Spleen (tissue), 11 donors: ENCODE results near the gene MACROD2. TPM values are rescaled to one million over a fixed set of nuclear protein-coding genes. Genes with fewer than 3 reads are reported as not detected.

Experiments
- DNase-seq: peaks from one replicate; pipeline ENCODE4 v3.0.0-alpha.2; 2020
- H3K27ac ChIP-seq, 8 donors: fragments of 200-600 bp; sonication (generic) in 7 of 8; 1 replicate in 4 of 8; 2 replicates in 4 of 8; pipeline versions ENCODE4 v1.5.0 to v1.8.0; 2016 to 2021; ENCODE audit warnings: inconsistent platforms in 4 of 8, mild to moderate bottlenecking in 4 of 8, moderate library complexity in 1 of 8
- H3K27me3 ChIP-seq, 7 donors: fragments of 200-600 bp; sonication (generic) in 6 of 7; replicated peaks in 1 of 7; 1 replicate in 4 of 7; 2 replicates in 3 of 7; pipeline versions ENCODE4 v1.5.0 to v1.8.0; 2016 to 2021; ENCODE audit warnings: inconsistent platforms in 3 of 7, mild to moderate bottlenecking in 1 of 7
- H3K36me3 ChIP-seq, 6 donors: fragments of 200-600 bp; sonication (generic) in 5 of 6; 1 replicate in 4 of 6; 2 replicates in 2 of 6; pipeline versions ENCODE4 v1.5.0 to v1.8.0; 2016 to 2021; ENCODE audit warnings: inconsistent platforms in 2 of 6
- H3K4me1 ChIP-seq, 6 donors: fragments of 200-600 bp; sonication (generic) in 5 of 6; 1 replicate in 3 of 6; 2 replicates in 3 of 6; pipeline versions ENCODE4 v1.5.0 to v1.8.0; 2016 to 2021; ENCODE audit warnings: inconsistent platforms in 3 of 6
- H3K4me3 ChIP-seq, 8 donors: fragments of 200-600 bp; sonication (generic) in 7 of 8; 1 replicate in 4 of 8; 2 replicates in 4 of 8; pipeline versions ENCODE4 v1.5.0 to v1.8.0; 2016 to 2021; ENCODE audit warnings: inconsistent platforms in 4 of 8, mild to moderate bottlenecking in 4 of 8, moderate library complexity in 2 of 8
- H3K9me3 ChIP-seq, 8 donors: fragments of 200-600 bp; sonication (generic) in 7 of 8; 1 replicate in 4 of 8; 2 replicates in 4 of 8; pipeline versions ENCODE4 v1.5.0 to v1.8.0; 2016 to 2021; ENCODE audit warnings: inconsistent platforms in 4 of 8
- CTCF ChIP-seq, 11 experiments: fragments of 200-600 bp in 7 of 11; fragments of 450-650 bp in 4 of 11; sonication (generic) in 4 of 11; IDR thresholded peaks in 8 of 11; conservative IDR thresholded peaks in 3 of 11; 1 replicate in 7 of 11; 2 replicates in 4 of 11; pipeline versions ENCODE4 v1.4.0 to v1.8.0; 2016 to 2021; ENCODE audit warnings: antibody characterized with exemption in 11 of 11, inconsistent platforms in 4 of 11, mild to moderate bottlenecking in 1 of 11
- POLR2A ChIP-seq, 3 donors: fragments of 450-650 bp; IDR thresholded peaks; one replicate each; pipeline ENCODE4 v1.5.1; 2017; ENCODE audit warnings: antibody characterized with exemption in 3 of 3, mild to moderate bottlenecking in 1 of 3
- POLR2AphosphoS5 ChIP-seq, 3 donors: sonication (generic); formaldehyde crosslinking; IDR thresholded peaks; one replicate each; pipeline ENCODE4 v1.5.1; 2017; ENCODE audit warnings: antibody characterized with exemption in 3 of 3
- WGBS, 5 donors: extraction: QIAGEN DNeasy Blood & Tissue Kit in 3 of 5; methylation state at CpG; one replicate each; pipeline versions ENCODE4 v1.1.5 to v1.1.7; 2013 to 2018; 5-methylcytosine and 5-hydroxymethylcytosine counted together
- intact Hi-C: fragments of 100-400 bp; cut with DNase I; formaldehyde crosslinking; loops from one replicate; pipeline ENCODE4 v1.15.0; 2023; ENCODE audit warnings: low total_unique reads
- polyA plus RNA-seq, 3 donors: library from polyadenylated mRNA; stranded (reverse); fragments of 200-250 nt; gene quantifications; one replicate each; pipeline ENCODE4 v1.2.1, GENCODE V29; 2013
- total RNA-seq, 7 donors: library from RNA; depleted of rRNA in 3 of 7; stranded (reverse); fragments of >200 nt in 3 of 7; fragmentation: NEBNext Ultra II Directional in 4 of 7; extraction: Animal tissue kit (Norgen Biotek cat#: 25700) in 4 of 7; gene quantifications; one replicate each; pipeline versions ENCODE4 v1.1.0 to v1.2.1, GENCODE V29; 2016 to 2021
- donor health status: healthy with polysubstance abuse.
- donor health status: DM: no; HTN: no; CAD: no; lungs with moderate emphysema.
- donor health status: DM: no; HTN: no; CAD: no.
- donor health status: Bipolar disorder and iron deficiency.
- donor health status: healthy.
- donor health status: DM: no; HTN: no; CAD: no.
- donor health status: DM: yes; HTN: yes; CAD: no.

MACROD2 gene
- total and polyA plus RNA-seq, 10 donors: 1.5 to 4.7 (median 3.4) TPM

DNA sequence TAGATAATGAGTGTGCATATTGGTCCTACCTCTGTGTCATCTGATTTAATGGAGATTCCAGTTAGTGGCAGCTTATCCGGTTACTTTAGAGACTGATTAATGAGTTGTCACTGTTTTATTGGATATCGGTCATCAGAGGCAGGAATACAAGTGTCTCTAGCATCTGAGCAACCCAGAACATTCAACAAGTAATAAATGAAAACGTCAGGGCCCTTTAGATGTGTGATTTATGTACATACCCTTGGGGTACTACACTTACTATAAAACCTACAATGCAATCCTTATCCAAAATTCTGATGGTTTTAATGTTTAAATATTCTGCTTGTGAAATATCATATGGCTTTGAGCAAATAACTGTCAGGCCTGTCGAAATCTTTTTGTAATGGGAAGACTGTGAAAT is 1460.0 kb downstream of the MACROD2 start:
- Histone ChIP-seq H3K9me3 (no peaks in the 10 kb centered on the region), H3K36me3 (no peaks in the 10 kb centered on the region), H3K27me3 (no peaks in the 10 kb centered on the region), H3K27ac (no peak overlapping the region), H3K4me3 (no peak overlapping the region), H3K4me1 (no peaks in the 10 kb centered on the region)
- no peak for DNase-seq
- TF ChIP-seq POLR2A (IDR thresholded peaks at IDR 0.05): no peak
- TF ChIP-seq POLR2AphosphoS5 (IDR thresholded peaks at IDR 0.05): no peak
- no peak for TF ChIP-seq CTCF (IDR thresholded peaks at IDR 0.05 in 8 of 11, conservative IDR thresholded peaks at IDR 0.05 in 3 of 11)
- intact Hi-C loops: no loop called here
- WGBS, 5 donors: 41 to 62% (median 52%) methylated on average over 4 of the region's 4 CpGs

GRCh38 chr20:15461938-15462337 is 1466.6 kb downstream of the MACROD2 start:
- no peak for DNase-seq
- H3K27ac ChIP-seq: no peak overlapping the region
- no peaks in the 10 kb centered on the region for H3K9me3 ChIP-seq
- no peaks in the 10 kb centered on the region for H3K4me1 ChIP-seq
- H3K27me3 ChIP-seq: no peaks in the 10 kb centered on the region
- WGBS, 5 donors: 89 to 95% (median 91%) methylated on average over 4 of the region's 4 CpGs
- intact Hi-C loops: no loop called here
- H3K36me3 ChIP-seq: no peaks in the 10 kb centered on the region
- TF ChIP-seq POLR2AphosphoS5 (IDR thresholded peaks at IDR 0.05) (no peak), CTCF (IDR thresholded peaks at IDR 0.05 in 8 of 11, conservative IDR thresholded peaks at IDR 0.05 in 3 of 11) (no peak), POLR2A (IDR thresholded peaks at IDR 0.05) (no peak)
- no peak overlapping the region for H3K4me3 ChIP-seq

- H3K9me3 ChIP-seq: no peaks in the 10 kb centered on the region
- 7 to 14% (median 9%) methylated on average over 5 of the region's 5 CpGs for WGBS, 5 donors
Measured at GRCh38 chr20:15475483-15475882, 1480.2 kb downstream of the MACROD2 start.

DNA sequence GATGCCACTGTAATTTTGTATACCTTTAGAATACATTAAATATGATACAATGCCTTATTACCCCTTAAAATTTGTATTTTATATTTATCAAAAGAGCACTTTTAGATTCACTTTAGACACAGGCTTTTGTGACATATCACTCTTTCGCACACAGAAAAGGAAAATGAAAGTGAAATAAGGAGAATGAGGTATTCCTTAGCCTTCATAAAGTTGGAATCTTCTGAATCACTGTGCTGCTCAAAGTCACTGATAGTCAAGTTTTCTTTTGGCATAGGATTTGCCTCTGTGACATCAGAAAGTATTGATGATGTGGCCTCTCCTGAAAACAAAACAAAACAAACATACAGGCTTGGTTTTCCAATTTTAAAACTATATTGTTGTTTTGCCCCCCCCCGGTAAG is 1480.9 kb downstream of the MACROD2 start:
- Histone ChIP-seq H3K4me1 (peaks cover 0 to 7% (median 1%) of the 10 kb centered on the region in 6 donors), H3K27ac (no peak overlapping the region), H3K36me3 (no peaks in the 10 kb centered on the region), H3K27me3 (no peaks in the 10 kb centered on the region), H3K4me3 (no peak overlapping the region), H3K9me3 (no peaks in the 10 kb centered on the region)
- no peak for DNase-seq
- TF ChIP-seq POLR2AphosphoS5 (IDR thresholded peaks at IDR 0.05): no peak
- no peak for TF ChIP-seq POLR2A (IDR thresholded peaks at IDR 0.05)
- TF ChIP-seq CTCF (IDR thresholded peaks at IDR 0.05 in 8 of 11, conservative IDR thresholded peaks at IDR 0.05 in 3 of 11): no peak
- WGBS, 5 donors: 66 to 84% (median 76%) methylated on average over 2 of the region's 2 CpGs
- intact Hi-C loops: no loop called here

More at GRCh38 chr20:15475483-15475882, 1480.2 kb downstream of the MACROD2 start:
- DNase-seq: peak; percentile 76
- Histone ChIP-seq H3K4me1 (peaks cover 0 to 7% (median 1%) of the 10 kb centered on the region in 6 donors), H3K27me3 (no peaks in the 10 kb centered on the region), H3K36me3 (no peaks in the 10 kb centered on the region), H3K4me3 (no peak overlapping the region), H3K27ac (no peak overlapping the region)
- intact Hi-C loops: no loop called here
- TF ChIP-seq POLR2AphosphoS5 (IDR thresholded peaks at IDR 0.05) (peak in 1 of 3 donors; percentile 13), CTCF (IDR thresholded peaks at IDR 0.05 in 8 of 11, conservative IDR thresholded peaks at IDR 0.05 in 3 of 11) (no peak), POLR2A (IDR thresholded peaks at IDR 0.05) (no peak)
